ENCODE results near the gene ZNF474. TPM values are rescaled to one million over a fixed set of nuclear protein-coding genes. Genes with fewer than 3 reads are reported as not detected.

Gene ZNF474
- total RNA-seq, 1 experiment from 2014 or later, result 0.73 TPM

GRCh38 chr5:122118356-122118948 is 10.9 kb upstream of the ZNF474 start:
- Mint-ChIP-seq H3K36me3 (ENCODE audit: insufficient read depth, unreplicated experiment) (no peaks in the 10 kb centered on the region), H3K27me3 (ENCODE audit: unreplicated experiment) (no peaks in the 10 kb centered on the region), H3K4me1 (ENCODE audit: low read depth, unreplicated experiment) (no peaks in the 10 kb centered on the region), H3K4me3 (ENCODE audit: low read depth, unreplicated experiment) (no peak overlapping the region), H3K9me3 (ENCODE audit: low read depth, unreplicated experiment) (no peaks in the 10 kb centered on the region), H3K27ac (ENCODE audit: unreplicated experiment) (no peak overlapping the region)
- CTCF ChIA-PET, result no interaction called here
- no peak for DNase-seq
- intact Hi-C loops (cut with micrococcal nuclease; ENCODE audit: unreplicated experiment), result no loop called here
- no peak for TF ChIP-seq CTCF (IDR thresholded peaks at IDR 0.05; ENCODE audit: unreplicated experiment)
- BruUV-seq (replicated peaks), result no TSS peak

GRCh38 chr5:122119205-122119604 is 10.1 kb upstream of the ZNF474 start:
- no TSS peak for BruUV-seq (replicated peaks)
- Mint-ChIP-seq H3K9me3 (ENCODE audit: low read depth, unreplicated experiment) (no peaks in the 10 kb centered on the region), H3K36me3 (ENCODE audit: insufficient read depth, unreplicated experiment) (no peaks in the 10 kb centered on the region), H3K4me3 (ENCODE audit: low read depth, unreplicated experiment) (no peak overlapping the region), H3K4me1 (ENCODE audit: low read depth, unreplicated experiment) (no peaks in the 10 kb centered on the region), H3K27ac (ENCODE audit: unreplicated experiment) (no peak overlapping the region), H3K27me3 (ENCODE audit: unreplicated experiment) (no peaks in the 10 kb centered on the region)
- no peak for DNase-seq
- CTCF ChIA-PET, result no interaction called here
- TF ChIP-seq CTCF (IDR thresholded peaks at IDR 0.05; ENCODE audit: unreplicated experiment), result no peak
- intact Hi-C loops (cut with micrococcal nuclease; ENCODE audit: unreplicated experiment), result no loop called here

GRCh38 chr5:122120493-122120892 is 8.9 kb upstream of the ZNF474 start:
- Mint-ChIP-seq H3K27ac (ENCODE audit: unreplicated experiment) (no peak overlapping the region), H3K9me3 (ENCODE audit: low read depth, unreplicated experiment) (no peaks in the 10 kb centered on the region), H3K27me3 (ENCODE audit: unreplicated experiment) (no peaks in the 10 kb centered on the region), H3K36me3 (ENCODE audit: insufficient read depth, unreplicated experiment) (no peaks in the 10 kb centered on the region), H3K4me1 (ENCODE audit: low read depth, unreplicated experiment) (no peaks in the 10 kb centered on the region), H3K4me3 (ENCODE audit: low read depth, unreplicated experiment) (no peak overlapping the region)
- no peak for DNase-seq
- no peak for TF ChIP-seq CTCF (IDR thresholded peaks at IDR 0.05; ENCODE audit: unreplicated experiment)
- intact Hi-C loops (cut with micrococcal nuclease; ENCODE audit: unreplicated experiment), result no loop called here
- no TSS peak for BruUV-seq (replicated peaks)
- CTCF ChIA-PET, result interaction anchor here (0.6 to 1.0 kb wide), 2 partner anchors 9 to 52 kb away, joined by 3 read pairs; partner anchors contain the start of gene ZNF474

- CTCF ChIA-PET, result interaction anchor here (0.6 to 1.0 kb wide), 2 partner anchors 8 to 52 kb away, joined by 3 read pairs; partner anchors contain the start of gene ZNF474
- Mint-ChIP-seq H3K27me3 (ENCODE audit: unreplicated experiment) (no peaks in the 10 kb centered on the region), H3K36me3 (ENCODE audit: insufficient read depth, unreplicated experiment) (no peaks in the 10 kb centered on the region), H3K4me3 (ENCODE audit: low read depth, unreplicated experiment) (no peak overlapping the region), H3K27ac (ENCODE audit: unreplicated experiment) (no peak overlapping the region), H3K4me1 (ENCODE audit: low read depth, unreplicated experiment) (no peaks in the 10 kb centered on the region), H3K9me3 (ENCODE audit: low read depth, unreplicated experiment) (no peaks in the 10 kb centered on the region)
- no TSS peak for BruUV-seq (replicated peaks)
- no peak for DNase-seq
- intact Hi-C loops (cut with micrococcal nuclease; ENCODE audit: unreplicated experiment), result no loop called here
- no peak for TF ChIP-seq CTCF (IDR thresholded peaks at IDR 0.05; ENCODE audit: unreplicated experiment)
Measured at GRCh38 chr5:122120957-122121356, 8.4 kb upstream of the ZNF474 start.

All from Calu3 (cell line).